ENCODE results near the gene PCSK2.

DNA sequence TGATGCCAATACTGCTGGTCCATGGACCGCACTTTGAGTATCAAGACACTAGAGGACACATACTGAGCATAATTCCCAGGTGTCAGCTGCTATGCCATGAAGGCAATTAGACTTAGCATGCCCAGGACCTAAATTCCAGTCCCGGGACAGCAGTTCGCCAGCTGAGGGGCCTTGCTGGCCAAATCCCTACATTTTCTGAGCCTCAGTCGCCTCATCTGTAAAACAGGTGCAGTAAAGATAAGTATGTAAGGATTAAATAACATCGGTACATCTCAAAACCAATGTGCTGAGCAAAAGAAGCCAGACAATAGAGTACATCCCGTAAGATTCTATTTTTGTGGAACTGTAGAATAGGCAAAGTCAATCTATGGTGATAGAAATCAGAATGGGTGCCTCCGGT, 303.3 kb downstream of the PCSK2 start:
- TF ChIP-seq, protein P1, sequence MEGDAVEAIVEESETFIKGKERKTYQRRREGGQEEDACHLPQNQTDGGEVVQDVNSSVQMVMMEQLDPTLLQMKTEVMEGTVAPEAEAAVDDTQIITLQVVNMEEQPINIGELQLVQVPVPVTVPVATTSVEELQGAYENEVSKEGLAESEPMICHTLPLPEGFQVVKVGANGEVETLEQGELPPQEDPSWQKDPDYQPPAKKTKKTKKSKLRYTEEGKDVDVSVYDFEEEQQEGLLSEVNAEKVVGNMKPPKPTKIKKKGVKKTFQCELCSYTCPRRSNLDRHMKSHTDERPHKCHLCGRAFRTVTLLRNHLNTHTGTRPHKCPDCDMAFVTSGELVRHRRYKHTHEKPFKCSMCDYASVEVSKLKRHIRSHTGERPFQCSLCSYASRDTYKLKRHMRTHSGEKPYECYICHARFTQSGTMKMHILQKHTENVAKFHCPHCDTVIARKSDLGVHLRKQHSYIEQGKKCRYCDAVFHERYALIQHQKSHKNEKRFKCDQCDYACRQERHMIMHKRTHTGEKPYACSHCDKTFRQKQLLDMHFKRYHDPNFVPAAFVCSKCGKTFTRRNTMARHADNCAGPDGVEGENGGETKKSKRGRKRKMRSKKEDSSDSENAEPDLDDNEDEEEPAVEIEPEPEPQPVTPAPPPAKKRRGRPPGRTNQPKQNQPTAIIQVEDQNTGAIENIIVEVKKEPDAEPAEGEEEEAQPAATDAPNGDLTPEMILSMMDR (IDR thresholded peaks at IDR 0.05; ENCODE audit: low read length), result no peak
- TF ChIP-seq EZH2phosphoT487 (IDR thresholded peaks at IDR 0.05; ENCODE audit: low read length), result no peak
